H1 (cell line): Measurements from ENCODE around the gene MAGI1. TPM values are rescaled to one million over a fixed set of nuclear protein-coding genes. Genes with fewer than 3 reads are reported as not detected.

Experiments used
- BACH1 ChIP-seq: IDR thresholded peaks from 2 replicates; pipeline ENCODE4 v1.6.1; 2012; ENCODE audit warnings: low read length, improper control_type of control experiment
- MAFK ChIP-seq: IDR thresholded peaks from 2 replicates; pipeline ENCODE4 v1.6.1; 2012; ENCODE audit warnings: low read depth, mild to moderate bottlenecking, improper control_type of control experiment, low read length
- polyA plus RNA-seq, 7 experiments: library from polyadenylated mRNA; depleted of rRNA in 3 of 7; stranded (reverse) in 5 of 7; unstranded in 2 of 7; fragments of >200 nt in 5 of 7; fragments of 200-250 nt in 2 of 7; gene quantifications; 1 replicate in 5 of 7; 2 replicates in 1 of 7; 4 replicates in 1 of 7; pipeline versions ENCODE4 v1.2.1 to v1.2.3, GENCODE V29; 2011 to 2013; ENCODE audit warnings: missing spikeins in 2 of 7, mixed read lengths in 2 of 7
- total RNA-seq: library from RNA; stranded (reverse); fragmentation: NEBNext Ultra II Directional; extraction: Animal tissue kit (Norgen Biotek cat#: 25700); gene quantifications from 2 replicates; pipeline ENCODE4 v1.2.1, GENCODE V29; 2021

Gene MAGI1
- total and polyA plus RNA-seq, 2 of the 8 experiments (the other 6 are each of a cell fraction or from before 2014, with no cell fraction given) = 19.8 to 78.0 TPM

- TF ChIP-seq MAFK (0 out of 2 replicates have a peak, but pooled peaks have one; percentile 24), BACH1 (peak; percentile 10; the same call in 1 of the 2 replicates)
Measured at GRCh38 chr3:65584002-65584401, 454.7 kb downstream of the MAGI1 start (continued).
